Medulla oblongata (tissue), 1 donor: ENCODE measurements around the gene UBE2L3.
"Not testable (repeated sequence)": the region's sequence is repeated elsewhere in the genome, so short reads cannot be mapped to it uniquely, and the experiment has no call there.

Experiments
- DNase-seq: peaks from one replicate; pipeline ENCODE4 v3.0.0-alpha.2; 2015; ENCODE audit errors: extremely low spot score

The UBE2L3 gene

DNA sequence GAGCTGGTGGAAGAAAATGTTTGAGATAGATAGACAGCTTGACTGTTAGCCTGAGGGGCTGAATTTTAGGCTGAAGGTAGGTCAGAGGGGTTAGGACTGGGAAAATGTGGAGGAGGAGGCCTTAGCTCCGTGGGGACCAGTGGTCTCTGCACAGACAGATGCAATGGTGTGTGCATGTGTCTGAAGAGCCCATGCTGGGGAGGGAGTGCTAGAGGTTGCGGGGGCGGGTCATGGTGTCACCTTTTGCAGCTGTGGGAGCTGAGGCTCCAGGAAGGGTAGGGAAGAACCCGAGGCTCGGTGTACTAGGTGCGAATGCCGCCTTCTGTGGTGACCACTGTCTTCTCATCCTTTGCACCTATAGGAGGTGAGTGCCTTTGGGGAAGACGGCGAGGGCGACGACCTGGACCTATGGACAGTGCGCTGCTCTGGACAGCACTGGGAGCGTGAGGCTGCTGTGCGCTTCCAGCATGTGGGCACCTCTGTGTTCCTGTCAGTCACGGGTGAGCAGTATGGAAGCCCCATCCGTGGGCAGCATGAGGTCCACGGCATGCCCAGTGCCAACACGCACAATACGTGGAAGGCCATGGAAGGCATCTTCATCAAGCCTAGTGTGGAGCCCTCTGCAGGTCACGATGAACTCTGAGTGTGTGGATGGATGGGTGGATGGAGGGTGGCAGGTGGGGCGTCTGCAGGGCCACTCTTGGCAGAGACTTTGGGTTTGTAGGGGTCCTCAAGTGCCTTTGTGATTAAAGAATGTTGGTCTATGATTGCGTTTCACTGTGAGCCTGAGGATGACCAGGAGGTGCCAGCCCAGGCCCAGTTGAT lies 76.2 kb downstream of the UBE2L3 start:
- no peak for DNase-seq

DNA sequence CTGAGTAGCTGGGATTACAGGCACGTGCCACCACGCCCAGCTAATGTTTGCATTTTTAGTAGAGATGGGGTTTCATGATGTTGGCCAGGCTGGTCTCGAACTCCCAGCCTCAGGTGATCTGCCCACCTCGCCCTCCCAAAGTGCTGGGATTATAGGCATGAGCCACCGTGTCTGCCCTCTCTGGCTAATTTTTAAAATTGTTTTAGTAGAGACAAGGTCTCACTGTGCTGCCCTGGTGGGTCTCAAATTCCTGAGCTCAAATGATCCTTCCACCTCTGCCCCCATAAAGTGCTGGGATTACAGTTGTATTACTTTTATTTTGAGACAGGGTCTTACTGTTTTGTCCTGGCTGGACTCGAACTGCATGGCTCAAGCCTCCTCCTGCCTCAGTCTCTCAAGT lies 78.0 kb downstream of the UBE2L3 start:
- not testable (repeated sequence) for DNase-seq

DNA sequence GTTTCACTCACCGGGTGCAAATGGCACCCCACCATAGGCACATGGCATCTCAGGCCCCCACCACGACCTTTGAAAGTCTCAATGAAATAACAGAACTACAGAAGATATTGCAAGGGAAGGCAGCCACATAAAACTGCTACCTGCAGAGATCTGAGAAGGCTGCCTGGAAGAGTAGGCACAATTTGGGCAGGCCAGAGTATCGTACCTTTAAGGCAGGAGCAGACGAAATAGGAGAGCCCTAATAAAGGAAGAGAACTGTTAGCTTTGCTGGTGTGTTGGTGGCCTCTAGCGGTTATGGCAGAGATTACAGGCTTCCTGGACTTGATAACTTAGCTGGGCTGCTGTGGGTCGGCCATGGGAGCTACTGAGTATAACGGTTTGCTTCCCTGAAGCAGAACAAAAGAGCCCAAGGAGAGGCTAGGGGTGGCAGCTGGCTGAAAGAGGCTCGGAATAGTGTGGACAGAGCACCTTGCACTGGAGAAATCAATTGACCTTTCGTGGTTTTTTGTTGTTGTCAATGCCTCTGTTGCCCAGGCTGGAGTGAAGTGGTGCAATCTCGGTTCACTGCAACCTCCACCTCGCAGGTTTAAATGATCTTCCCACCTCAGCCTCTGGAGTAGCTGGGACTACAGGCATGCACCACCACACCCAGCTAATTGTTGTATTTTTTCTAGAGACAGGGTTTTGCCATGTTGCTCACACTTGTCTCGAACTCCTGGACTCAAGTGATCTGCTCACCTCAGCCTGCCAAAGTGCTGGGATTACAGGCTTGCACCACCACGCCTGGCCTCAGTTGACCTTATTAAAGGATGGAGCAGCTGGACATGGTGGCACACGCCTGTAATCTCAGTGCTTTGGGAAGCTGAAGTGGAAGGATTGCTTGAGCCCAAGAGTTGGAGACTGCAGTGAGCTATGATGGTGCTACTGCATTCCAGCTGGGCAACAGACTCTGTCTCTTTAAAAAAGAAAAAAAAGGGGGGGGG lies 79.4 kb downstream of the UBE2L3 start:
- peak; percentile 85 for DNase-seq

DNA sequence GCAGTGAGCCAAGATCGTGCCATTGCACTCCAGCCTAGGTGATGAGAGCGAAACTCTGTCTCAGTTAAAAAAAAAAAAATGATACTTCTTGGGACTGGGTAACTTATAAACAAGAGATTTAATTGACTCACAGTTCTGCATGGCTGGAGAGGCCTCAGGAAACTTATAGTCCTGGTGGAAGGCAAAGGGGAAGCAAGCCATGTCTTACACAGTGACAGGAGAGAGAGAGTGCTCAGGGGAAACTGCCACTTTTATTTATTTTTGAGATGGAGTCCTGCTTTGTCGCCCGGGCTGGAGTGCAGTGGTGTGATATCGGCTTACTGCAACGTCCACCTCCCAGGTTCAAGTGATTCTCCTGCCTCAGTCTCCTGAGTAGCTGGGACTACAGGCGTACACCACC lies 82.8 kb downstream of the UBE2L3 start:
- DNase-seq, result no peak

DNA sequence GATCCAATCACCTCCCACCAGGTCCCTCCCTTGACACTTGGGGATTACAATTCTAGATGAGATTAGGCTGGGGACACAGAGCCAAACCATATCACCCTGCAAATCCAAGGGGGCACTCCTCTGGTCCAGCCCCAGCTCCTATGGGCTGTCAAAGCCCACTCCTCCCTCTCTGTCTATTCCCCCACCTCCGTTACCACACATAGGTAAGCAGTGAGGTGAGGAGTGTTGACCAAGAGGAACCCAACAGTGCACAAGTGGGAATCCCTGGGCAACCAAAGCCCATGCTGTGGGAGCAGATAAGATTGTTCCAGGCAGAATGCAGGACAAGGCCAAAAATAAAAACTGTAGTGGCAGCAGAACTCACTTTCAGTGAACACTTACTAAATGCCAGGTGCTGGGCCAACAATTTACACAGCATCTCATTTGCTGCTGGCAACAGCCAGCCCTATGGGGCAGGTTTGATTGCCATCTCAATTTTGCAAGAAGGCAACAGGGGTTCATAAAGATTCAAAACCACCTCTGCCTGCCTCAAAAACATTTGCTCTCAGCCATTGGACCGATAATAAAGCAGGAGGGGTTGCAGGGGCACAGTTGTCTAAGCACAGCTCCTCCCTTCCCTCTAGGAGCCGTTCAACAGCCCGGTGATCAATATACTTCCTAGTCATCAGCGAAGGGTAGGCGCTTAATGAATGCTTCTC lies 83.5 kb downstream of the UBE2L3 start:
- DNase-seq, result no peak

DNA sequence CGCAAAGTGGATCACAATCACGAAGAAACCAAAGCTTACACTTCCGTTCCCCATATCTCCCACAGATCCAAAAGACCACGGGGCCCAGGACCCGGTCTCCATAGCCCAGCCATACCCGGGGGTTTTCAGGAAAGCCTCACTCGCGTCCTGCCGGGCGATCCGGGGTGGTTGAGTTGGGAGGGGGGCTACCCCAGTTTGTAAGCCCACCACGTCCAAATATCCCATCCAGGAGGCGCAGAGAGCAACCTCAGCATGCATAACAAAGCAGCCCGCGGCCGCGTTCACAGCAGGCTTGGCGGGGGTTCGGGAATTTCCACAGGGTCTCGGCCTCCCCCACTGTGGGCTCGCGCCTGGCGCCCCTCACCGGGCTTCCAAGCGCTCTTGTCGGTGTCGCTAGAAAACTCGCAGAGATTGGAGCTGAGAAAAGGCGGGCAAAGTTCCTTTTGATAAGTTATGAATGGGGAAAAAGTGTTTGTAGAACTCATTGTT lies 84.1 kb downstream of the UBE2L3 start:
- no peak for DNase-seq

DNA sequence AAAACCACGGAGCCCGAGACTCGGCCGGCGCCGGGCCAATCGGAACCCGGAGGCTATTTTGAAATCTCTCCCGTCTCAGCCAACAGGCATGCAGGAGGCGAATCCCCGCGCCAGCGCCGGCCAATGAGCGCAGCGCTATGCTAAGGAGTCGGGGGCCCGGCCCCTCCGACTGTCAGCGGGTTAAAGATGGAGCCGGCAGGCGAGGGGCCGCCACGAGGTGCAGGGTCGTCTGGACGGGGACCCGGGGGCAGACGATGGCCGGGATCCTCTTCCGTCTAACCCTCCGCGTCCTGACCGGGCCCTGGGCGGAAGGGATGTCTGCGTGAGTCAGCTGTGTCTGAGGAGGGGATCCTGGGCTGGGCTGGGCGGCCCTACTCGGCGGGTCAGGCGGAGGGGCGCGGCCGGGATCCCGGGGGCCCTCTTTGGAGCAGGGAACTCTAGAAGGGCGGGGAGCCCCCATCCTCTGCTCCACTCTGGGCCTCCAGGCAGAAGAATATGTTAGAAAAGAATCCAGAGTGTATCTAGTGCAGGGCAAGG lies 84.6 kb downstream of the UBE2L3 start:
- peak; percentile 86 for DNase-seq

DNA sequence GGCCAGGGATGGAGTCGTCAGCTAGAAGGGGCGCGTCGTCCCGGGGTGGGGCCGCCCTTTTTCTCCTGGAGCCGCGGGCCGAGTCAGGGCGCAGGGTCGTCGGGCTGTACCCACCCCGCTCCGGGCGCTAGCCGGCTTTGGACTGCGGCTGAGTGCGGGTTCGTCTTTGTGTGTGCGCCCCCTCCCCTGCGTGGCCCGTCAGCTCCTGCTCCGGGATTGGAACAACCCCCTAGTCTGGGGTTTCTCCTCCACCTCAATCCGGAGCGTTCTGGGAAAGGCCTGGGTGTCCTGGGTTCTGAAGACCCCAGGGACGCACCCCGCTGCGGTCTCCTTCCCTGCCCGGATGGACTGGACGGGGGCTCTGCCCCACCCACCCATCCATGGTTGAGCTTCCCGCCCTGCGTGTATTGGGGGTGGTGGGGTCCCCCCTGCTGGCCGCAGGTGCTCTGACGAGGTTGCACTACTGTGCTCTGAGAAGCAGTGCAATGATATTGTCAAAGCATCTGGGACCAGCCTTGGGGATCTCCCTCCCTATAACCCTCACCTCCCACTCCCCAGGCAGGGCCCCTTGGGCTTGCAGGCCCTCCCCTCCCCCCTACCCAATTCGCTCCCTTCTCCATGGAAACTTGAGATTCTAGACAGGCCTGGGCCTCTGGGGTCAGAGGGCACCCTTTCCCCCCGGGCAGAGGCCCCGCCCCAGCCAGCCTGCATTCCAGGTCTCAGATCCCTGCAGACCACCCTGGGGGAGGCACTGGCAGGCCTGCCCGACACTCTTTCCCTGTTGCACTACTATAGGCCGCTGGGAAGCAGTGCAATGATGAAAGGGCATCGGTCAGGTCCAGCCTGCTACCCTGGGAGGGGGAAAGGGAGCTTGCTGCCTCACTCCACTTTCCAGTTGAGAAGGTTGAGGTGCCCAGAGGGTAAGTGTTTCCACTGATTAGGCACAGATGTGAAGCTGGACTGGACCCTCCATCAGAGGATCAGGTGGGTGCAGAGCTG lies 85.3 kb downstream of the UBE2L3 start:
- DNase-seq, result no peak

DNA sequence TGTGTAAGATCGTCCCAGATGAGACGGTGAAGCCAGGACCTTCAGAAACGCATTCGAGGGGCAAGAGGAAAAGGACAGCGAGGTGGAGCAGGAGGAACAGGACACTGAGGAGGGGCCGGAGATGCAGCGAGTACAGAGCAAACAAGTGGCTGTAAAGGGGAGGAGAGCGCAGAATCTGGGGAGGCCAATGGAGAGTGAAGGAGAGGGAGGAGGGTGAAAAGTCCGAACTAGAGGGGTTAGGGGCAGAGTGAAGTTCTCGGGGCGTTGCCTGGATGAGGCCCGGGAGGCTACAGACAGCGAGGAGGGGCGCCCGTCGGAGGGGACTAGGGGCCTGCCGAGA lies 89.5 kb downstream of the UBE2L3 start:
- DNase-seq, result no peak

DNA sequence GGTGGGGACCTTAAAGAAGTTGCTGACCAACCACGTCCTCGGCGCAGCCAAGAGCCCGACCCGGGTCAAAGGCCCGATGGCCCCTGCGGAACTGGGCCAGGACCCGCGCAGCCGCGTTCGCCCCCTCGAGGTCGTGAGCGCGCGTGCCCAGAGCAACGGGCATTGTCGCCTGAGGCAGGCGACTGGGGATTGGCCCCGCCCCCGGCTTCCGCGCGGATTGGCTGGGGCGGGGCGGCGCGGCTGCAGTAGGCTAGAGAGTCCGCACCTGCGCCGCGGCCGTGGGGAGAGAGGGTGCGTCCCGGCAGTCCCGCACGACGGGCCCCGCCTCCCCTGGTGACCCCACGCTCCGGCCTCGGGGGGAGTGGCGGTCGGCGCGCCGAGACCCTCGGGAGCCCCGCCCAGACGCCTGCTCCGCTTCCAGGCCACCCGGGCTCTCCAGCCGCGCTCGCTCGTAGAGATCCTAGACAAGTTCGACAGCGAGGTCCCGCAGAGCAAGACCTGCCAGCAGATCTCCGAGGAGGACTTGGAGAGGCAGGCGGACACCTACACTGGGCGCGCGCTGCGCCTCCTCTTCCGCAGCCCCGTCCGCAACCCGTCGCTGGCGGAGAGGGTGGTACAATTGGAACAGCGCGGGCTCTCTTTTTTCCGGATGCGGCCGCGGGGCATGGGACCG lies 90.0 kb downstream of the UBE2L3 start:
- DNase-seq, result no peak

DNA sequence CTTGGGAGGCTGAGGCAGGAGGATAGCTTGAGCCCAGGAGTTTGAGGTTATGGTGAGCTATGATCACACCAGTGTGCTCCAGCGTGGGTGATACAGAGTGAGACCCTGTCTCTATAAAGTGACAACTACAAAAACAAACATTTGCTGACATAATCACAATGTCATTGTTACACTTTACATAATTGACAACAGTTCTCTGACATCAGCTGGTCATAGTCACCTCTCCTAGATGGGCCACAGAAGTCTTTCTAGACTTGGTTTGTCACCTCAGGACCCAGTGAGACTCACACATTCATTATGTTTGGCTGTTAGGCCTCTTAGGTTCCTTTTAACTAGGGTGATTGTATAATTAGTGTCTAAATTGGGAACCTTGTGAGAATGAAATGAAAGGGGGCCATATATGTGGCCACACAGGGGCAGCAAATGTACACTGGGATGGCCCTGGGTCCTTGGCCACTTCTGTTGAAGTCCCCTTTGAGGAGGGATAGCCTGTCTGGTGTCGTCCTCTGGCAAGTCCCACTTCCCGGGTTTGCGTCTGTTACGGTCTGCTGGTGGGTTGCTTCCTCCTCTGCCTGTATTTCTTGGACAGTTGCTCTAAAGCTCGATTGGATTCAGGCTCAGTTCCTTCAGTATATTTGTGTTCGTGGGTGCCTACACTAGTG lies 92.5 kb downstream of the UBE2L3 start:
- DNase-seq, result no peak

DNA sequence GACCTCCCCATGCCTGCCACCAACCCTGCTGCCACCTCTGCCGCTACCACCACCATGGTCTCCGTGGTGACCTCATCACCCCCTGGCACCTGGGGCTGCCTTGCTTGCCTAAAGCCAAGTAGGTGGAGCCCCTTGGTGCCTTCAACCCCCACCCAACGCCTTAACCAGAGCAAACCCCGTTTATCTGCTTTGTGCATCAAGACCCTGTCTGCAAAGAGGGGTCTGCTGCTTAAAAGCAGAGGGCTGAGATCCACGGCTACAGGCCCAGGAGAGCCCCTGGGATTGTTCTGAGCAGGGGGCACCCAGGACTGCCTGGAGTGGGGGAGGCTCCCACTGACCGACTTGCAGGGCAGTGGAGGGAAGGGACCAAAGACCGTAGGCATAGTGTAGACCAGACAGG lies 93.4 kb downstream of the UBE2L3 start:
- no peak for DNase-seq

DNA sequence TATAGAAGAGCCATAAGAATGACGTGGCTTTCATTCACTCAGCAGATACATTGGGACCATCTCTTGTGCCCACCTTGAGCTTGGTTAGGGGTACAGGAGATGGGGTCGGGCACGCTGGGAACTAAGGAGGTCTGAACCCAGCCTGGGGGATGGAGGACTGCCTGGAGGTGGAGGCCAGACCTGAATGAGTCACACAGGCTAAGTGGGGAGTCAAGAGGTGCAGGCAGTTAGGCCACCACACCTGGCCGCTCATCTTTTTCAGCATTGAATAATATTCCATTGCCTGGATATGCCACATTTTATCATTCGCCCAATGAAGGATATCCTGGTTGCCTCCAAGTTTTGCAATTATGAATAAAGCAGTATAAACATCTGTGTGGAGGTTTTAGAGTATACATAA lies 94.5 kb downstream of the UBE2L3 start:
- DNase-seq, result no peak

DNA sequence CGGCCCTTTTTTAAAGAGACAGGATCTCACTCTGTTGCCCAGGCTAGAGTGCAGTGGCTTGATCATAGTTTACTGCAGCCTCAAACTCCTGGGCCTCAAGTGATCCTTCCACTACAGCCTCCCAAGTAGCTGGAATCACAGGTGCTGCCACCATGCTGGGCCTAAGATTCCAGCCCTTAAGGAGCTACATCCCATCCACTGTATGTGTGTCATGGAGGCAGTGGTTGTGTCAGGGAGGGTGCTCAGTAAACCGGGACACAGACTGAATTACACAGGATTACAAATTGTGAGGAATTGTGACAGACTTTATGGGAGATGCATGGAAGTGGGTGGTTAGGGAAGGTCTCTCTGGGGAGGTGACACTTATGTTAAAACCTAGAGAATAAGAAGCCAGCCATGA lies 96.2 kb downstream of the UBE2L3 start:
- no peak for DNase-seq

DNA sequence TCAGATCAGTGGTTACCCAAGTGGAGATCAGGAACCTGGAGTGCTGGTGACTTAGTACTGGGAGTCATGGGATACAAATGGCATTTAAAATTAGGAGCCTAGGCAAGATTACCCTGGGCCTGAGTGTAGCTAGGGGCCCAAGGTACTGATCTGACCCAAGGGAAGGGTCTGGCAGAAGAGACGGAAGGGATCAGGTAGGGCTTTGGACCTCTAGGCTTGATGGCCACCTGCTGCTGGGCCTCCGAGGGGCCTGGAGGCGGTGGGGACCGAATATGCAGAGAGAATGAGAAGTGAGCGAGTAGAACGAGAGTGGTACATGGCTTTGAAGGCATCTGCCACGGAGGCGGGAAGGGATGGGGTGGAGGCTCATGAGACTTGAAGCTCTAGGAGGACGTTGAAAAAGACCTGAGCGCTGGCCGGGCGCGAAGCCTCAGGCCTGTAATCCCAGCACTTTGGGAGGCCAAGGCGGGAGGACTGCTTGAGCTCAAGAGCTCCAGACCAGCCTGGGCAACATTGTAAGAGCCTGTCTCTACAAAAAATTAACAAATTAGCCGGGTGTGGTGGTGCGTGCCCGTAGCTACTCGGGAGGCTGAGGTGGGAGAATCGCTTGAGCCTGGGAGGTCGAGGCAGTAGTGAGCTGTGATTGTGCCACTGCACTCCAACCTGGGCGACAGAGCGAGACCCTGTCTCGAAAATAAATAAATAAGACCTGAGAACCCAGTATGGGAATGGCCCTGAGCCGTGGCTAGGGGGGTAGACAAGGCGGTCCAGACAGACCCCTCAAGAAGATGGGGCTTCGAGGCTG lies 97.7 kb downstream of the UBE2L3 start:
- no peak for DNase-seq

DNA sequence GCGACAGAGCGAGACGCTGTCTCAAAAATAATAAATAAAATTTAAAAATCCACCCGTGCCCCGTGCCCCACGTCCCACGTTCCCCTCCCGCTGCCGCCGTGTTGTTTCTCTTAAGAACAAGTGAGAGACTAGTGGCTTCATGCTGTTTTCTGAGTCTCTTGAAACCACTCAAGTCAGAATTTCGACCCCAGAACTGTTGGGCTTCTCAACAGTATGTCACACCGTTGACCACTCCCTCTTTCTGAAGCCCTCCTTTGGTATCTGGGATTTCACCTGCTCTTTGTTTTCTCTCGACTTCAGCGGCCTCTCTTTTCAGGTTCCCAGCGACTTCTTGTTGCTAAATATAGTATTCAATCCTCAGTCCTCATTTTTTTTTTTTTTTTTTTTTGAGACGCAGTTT lies 99.3 kb downstream of the UBE2L3 start:
- no peak for DNase-seq

DNA sequence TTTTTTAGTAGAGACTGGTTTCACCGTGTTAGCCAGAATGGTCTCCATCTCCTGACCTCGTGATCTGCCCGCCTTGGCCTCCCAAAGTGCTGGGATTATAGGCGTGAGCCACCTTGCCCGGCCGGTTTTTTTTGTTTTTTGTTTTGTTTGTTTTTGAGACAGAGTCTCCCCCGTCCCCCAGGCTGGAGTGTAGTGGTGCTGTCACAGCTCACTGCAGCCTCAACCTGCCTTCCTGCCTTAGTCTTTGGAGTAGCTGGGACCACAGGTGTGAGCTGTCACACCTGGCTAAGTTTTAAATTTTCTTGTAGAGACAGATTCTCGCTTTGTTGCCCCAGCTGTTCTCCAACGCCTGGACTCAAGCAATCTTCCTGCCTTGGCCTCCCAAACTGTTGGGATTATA lies 101.5 kb downstream of the UBE2L3 start:
- DNase-seq, result no peak

DNA sequence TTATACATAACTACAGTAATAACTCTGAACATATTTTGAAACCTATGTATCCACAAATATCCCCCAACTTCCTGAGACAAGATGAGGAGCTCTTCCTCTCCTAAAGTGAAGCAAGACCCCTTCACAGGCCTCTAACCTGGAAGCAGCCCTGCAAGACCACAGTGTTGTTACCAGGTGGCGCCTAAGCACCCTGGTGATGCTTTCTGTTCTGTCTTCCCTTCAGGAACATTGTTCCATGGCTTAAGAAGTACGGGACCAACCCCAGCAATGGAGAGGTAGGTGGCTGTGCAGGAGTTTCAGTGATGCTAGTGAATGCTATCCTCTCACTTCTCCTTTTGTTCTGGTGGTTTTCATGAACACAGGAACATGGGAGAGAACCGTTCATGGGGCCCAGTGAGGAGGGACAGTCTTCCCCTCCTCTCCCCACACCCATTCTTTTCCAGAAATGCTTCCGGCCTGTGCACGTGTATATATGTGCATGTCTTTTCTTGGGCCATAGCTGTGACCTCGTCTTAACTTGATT lies 104.7 kb downstream of the UBE2L3 start:
- DNase-seq, result no peak
